Upper lobe of left lung (tissue), 4 donors: ENCODE data around the gene GJA9.

Source experiments
- CTCF ChIP-seq, 6 experiments: fragments of 450-650 bp in 4 of 6; fragments of 200-600 bp in 2 of 6; sonication (generic) in 2 of 6; IDR thresholded peaks; one replicate each; pipeline ENCODE4 v1.5.1; 2016 to 2019; ENCODE audit warnings: antibody characterized with exemption in 6 of 6
- POLR2AphosphoS5 ChIP-seq, 2 donors: sonication (generic); formaldehyde crosslinking; IDR thresholded peaks; one replicate each; pipeline ENCODE4 v1.5.1; 2017; ENCODE audit warnings: antibody characterized with exemption in 2 of 2

GRCh38 chr1:38925391-38925790 lies 44.0 kb upstream of the GJA9 start:
- TF ChIP-seq CTCF (IDR thresholded peaks at IDR 0.05) (no peak), POLR2AphosphoS5 (IDR thresholded peaks at IDR 0.05) (no peak)
